GM12878 (cell line): Measurements from ENCODE around the gene TP53INP2. TPM values are rescaled to one million over a fixed set of nuclear protein-coding genes. Genes with fewer than 3 reads are reported as not detected.

ENCODE experiments used
- ATAC-seq: fragments of 200-7000 bp; cut with Tn5 transposase; 3 replicates; pipeline ENCODE4 v1.9.1; 2020; ENCODE audit warnings: mild to moderate bottlenecking, moderate library complexity
- BruUV-seq: library from RNA; stranded (reverse); fragments of 400-500 nt; replicated peaks from 2 replicates; lab custom pipeline; 2021; lab: Mats Ljungman, UMichigan
- CTCF ChIA-PET: fragments of 300-600 bp; sonication (Branson Sonifier 250); formaldehyde crosslinking; extraction: SDS; loops from one replicate; lab custom pipeline; 2021; ENCODE audit warnings: inconsistent platforms; lab: Yijun Ruan, JAX
- POLR2A ChIA-PET: fragments of 350-600 bp; formaldehyde crosslinking; extraction: SDS; loops from one replicate; lab custom pipeline; 2021; ENCODE audit warnings: inconsistent platforms; lab: Charles Lee
- RAD21 ChIA-PET: fragments of 300-600 bp; sonication (Branson Sonifier 250); formaldehyde crosslinking; loops from one replicate; lab custom pipeline; 2023; ENCODE audit warnings: antibody characterized with exemption; ENCODE audit not compliant: unreplicated experiment; lab: Charles Lee
- SMC1A ChIA-PET: fragments of 300-600 bp; sonication (Branson Sonifier 250); formaldehyde crosslinking; loops from one replicate; lab custom pipeline; 2023; ENCODE audit not compliant: unreplicated experiment, uncharacterized antibody; lab: Charles Lee
- DNase-seq: peaks from one replicate; pipeline ENCODE4 v3.0.0-alpha.2; 2011; ENCODE audit warnings: low read depth, low spot score
- FAIRE-seq: peaks from 3 replicates; lab custom pipeline; 2011; peaks lifted over from hg19 to GRCh38; lab: Jason Lieb, UNC
- H2AFZ ChIP-seq: 2 replicates; pipeline ENCODE4 v1.6.0; 2011; ENCODE audit warnings: low read depth, low read length, control low read depth; ENCODE audit not compliant: control insufficient read depth
- H3K27ac ChIP-seq: 2 replicates; pipeline ENCODE4 v1.5.1; 2011; ENCODE audit warnings: control low read depth; ENCODE audit not compliant: control insufficient read depth, insufficient read depth
- H3K27me3 ChIP-seq, 2 experiments: replicated peaks in 1 of 2; 2 replicates each; pipeline versions ENCODE4 v1.6.0 to v1.6.1; 2011; ENCODE audit warnings: low read length in 1 of 2; ENCODE audit not compliant: control insufficient read depth in 2 of 2, insufficient read depth in 2 of 2
- H3K36me3 ChIP-seq, 2 experiments: 2 replicates each; pipeline ENCODE4 v1.5.1; 2011; ENCODE audit warnings: low read length in 1 of 2; ENCODE audit not compliant: control insufficient read depth in 2 of 2, insufficient read depth in 2 of 2
- H3K4me1 ChIP-seq: 2 replicates; pipeline ENCODE4 v1.6.1; 2011; ENCODE audit warnings: mild to moderate bottlenecking, low read length, moderate library complexity, mixed read lengths; ENCODE audit not compliant: control insufficient read depth, insufficient read depth
- H3K4me2 ChIP-seq: 2 replicates; pipeline ENCODE4 v1.6.0; 2011; ENCODE audit warnings: control low read depth; ENCODE audit not compliant: control insufficient read depth, insufficient read depth
- H3K4me3 ChIP-seq: fragments of 200-600 bp; sonication (generic); 2 replicates; pipeline ENCODE4 v1.5.1; 2016
- H3K79me2 ChIP-seq: 2 replicates; pipeline ENCODE4 v1.6.0; 2011; ENCODE audit warnings: low read length; ENCODE audit not compliant: control insufficient read depth, insufficient read depth
- H3K9ac ChIP-seq: 2 replicates; pipeline ENCODE4 v1.8.0; 2011; ENCODE audit warnings: low read length, control low read depth, mixed read lengths; ENCODE audit not compliant: control insufficient read depth, insufficient read depth
- H3K9me3 ChIP-seq: replicated peaks from 3 replicates; pipeline ENCODE4 v1.5.1; 2011; ENCODE audit warnings: mild to moderate bottlenecking, low read length; ENCODE audit not compliant: control insufficient read depth, insufficient read depth
- H4K20me1 ChIP-seq: 2 replicates; pipeline ENCODE4 v1.6.0; 2011; ENCODE audit not compliant: control insufficient read depth, insufficient read depth
- ESRRA ChIP-seq: IDR thresholded peaks from 2 replicates; pipeline ENCODE4 v1.6.1; 2012; ENCODE audit warnings: mild to moderate bottlenecking, low read length, improper control_type of control experiment
- FOXM1 ChIP-seq: IDR thresholded peaks from 2 replicates; pipeline ENCODE4 v1.6.1; 2012; ENCODE audit warnings: low read depth, mild to moderate bottlenecking, inconsistent platforms, low read length, moderate library complexity
- HCFC1 ChIP-seq: fragments of 150-350 bp; IDR thresholded peaks from 2 replicates; pipeline ENCODE4 v1.6.1; 2014; ENCODE audit warnings: low read length
- IKZF2 ChIP-seq, 2 experiments: fragments of 450-650 bp; IDR thresholded peaks; 2 replicates each; pipeline ENCODE4 v1.6.1; 2017; ENCODE audit warnings: mild to moderate bottlenecking in 2 of 2, moderate library complexity in 2 of 2
- JUNB ChIP-seq: IDR thresholded peaks from 2 replicates; pipeline ENCODE4 v1.6.1; 2016; ENCODE audit warnings: antibody characterized with exemption, mild to moderate bottlenecking
- KDM1A ChIP-seq: fragments of 200-600 bp; sonication (generic); IDR thresholded peaks from 2 replicates; pipeline ENCODE4 v1.6.1; 2016; ENCODE audit warnings: borderline replicate concordance
- MTA2 ChIP-seq: fragments of 450-650 bp; IDR thresholded peaks from 2 replicates; pipeline ENCODE4 v1.6.1; 2016; ENCODE audit warnings: low read depth, mild to moderate bottlenecking, moderate library complexity
- NFIC ChIP-seq: IDR thresholded peaks from 2 replicates; pipeline ENCODE4 v1.6.1; 2012; ENCODE audit warnings: low read depth, mild to moderate bottlenecking, inconsistent platforms, low read length, moderate library complexity
- NFYA ChIP-seq: IDR thresholded peaks from 2 replicates; pipeline ENCODE4 v1.6.1; 2011; ENCODE audit warnings: low read depth, mild to moderate bottlenecking, low read length, improper control_type of control experiment, borderline replicate concordance
- NFYB ChIP-seq: IDR thresholded peaks from 2 replicates; pipeline ENCODE4 v1.6.1; 2011; ENCODE audit warnings: low read depth, mild to moderate bottlenecking, low read length, improper control_type of control experiment, moderate library complexity; ENCODE audit not compliant: insufficient read depth
- POLR2A ChIP-seq: IDR thresholded peaks from 2 replicates; pipeline ENCODE4 v1.6.1; 2011; ENCODE audit warnings: low read depth, mild to moderate bottlenecking, low read length
- RFX5 ChIP-seq: IDR thresholded peaks from 2 replicates; pipeline ENCODE4 v1.6.1; 2011; ENCODE audit warnings: low read depth, low read length, improper control_type of control experiment
- SIN3A ChIP-seq: IDR thresholded peaks from 2 replicates; pipeline ENCODE4 v1.6.1; 2012; ENCODE audit warnings: low read depth, low read length, improper control_type of control experiment
- SPI1 ChIP-seq: IDR thresholded peaks from 2 replicates; pipeline ENCODE4 v1.6.1; 2011; ENCODE audit warnings: low read depth, mild to moderate bottlenecking, low read length, moderate library complexity, borderline replicate concordance; ENCODE audit not compliant: insufficient read depth
- STAT1 ChIP-seq: fragments of 450-650 bp; conservative IDR thresholded peaks from 2 replicates; pipeline ENCODE4 v1.6.1; 2014; ENCODE audit warnings: antibody characterized with exemption, mild to moderate bottlenecking
- ZNF207 ChIP-seq: fragments of 450-650 bp; IDR thresholded peaks from 2 replicates; pipeline ENCODE4 v1.6.1; 2014; ENCODE audit warnings: antibody characterized with exemption, mild to moderate bottlenecking, borderline replicate concordance
- WGBS: methylation state at CpG from one replicate; pipeline ENCODE4 v1.1.6; 2016; ENCODE audit warnings: low lambda C conversion rate; ENCODE audit not compliant: insufficient replicate concordance, insufficient coverage; ENCODE audit errors: missing lambda C conversion rate; 5-methylcytosine and 5-hydroxymethylcytosine counted together
- in situ Hi-C: fragments of 300-500 bp; cut with MboI; formaldehyde crosslinking; loops from 9 replicates; pipeline ENCODE4 v1.14.3; 2018; ENCODE audit warnings: mixed read lengths
- intact Hi-C: fragments of 100-400 bp; cut with micrococcal nuclease; formaldehyde crosslinking; loops from one replicate; pipeline ENCODE4 v1.14.2; 2022; ENCODE audit not compliant: unreplicated experiment
- polyA plus RNA-seq, 11 experiments: library from polyadenylated mRNA; depleted of rRNA in 4 of 11; unstranded in 6 of 11; stranded (reverse) in 5 of 11; fragments of >200 nt; fragmentation: Nextera tagmentation in 4 of 11; fragmentation: Illumina TruSeq in 1 of 11; extraction: Ambion mirVana in 4 of 11; extraction: Trizol in 1 of 11; gene quantifications; 1 replicate in 1 of 11; 2 replicates in 10 of 11; pipeline versions ENCODE4 v1.2.1 to v1.2.3, GENCODE V29; 2011 to 2016; ENCODE audit warnings: inconsistent platforms in 2 of 11, missing spikeins in 2 of 11, low read depth in 1 of 11
- total RNA-seq, 4 experiments: library from RNA; depleted of rRNA in 3 of 4; stranded (reverse); fragments of >200 nt in 3 of 4; fragmentation: Illumina TruSeq in 1 of 4; extraction: Trizol in 1 of 4; gene quantifications; 2 replicates each; pipeline versions ENCODE4 v1.2.1 to v1.2.3, GENCODE V29; 2013 to 2021
- TF ChIP-seq, protein P1 (sequence below): IDR thresholded peaks from 2 replicates; pipeline ENCODE4 v1.6.1; 2012; ENCODE audit warnings: mild to moderate bottlenecking, low read depth, low read length
- TF ChIP-seq, protein P2 (sequence below): fragments of 450-650 bp; IDR thresholded peaks from 2 replicates; pipeline ENCODE4 v1.6.1; 2017; ENCODE audit warnings: antibody characterized with exemption, mild to moderate bottlenecking, moderate library complexity
- TF ChIP-seq, protein P3 (sequence below): fragments of 450-650 bp; IDR thresholded peaks from 2 replicates; pipeline ENCODE4 v1.6.1; 2016; ENCODE audit warnings: mild to moderate bottlenecking

The TP53INP2 gene
- total and polyA plus RNA-seq, 10 of the 15 experiments (the other 5 are each of a cell fraction or from before 2014, with no cell fraction given): 2.8 to 16.0 (median 4.0) TPM

DNA sequence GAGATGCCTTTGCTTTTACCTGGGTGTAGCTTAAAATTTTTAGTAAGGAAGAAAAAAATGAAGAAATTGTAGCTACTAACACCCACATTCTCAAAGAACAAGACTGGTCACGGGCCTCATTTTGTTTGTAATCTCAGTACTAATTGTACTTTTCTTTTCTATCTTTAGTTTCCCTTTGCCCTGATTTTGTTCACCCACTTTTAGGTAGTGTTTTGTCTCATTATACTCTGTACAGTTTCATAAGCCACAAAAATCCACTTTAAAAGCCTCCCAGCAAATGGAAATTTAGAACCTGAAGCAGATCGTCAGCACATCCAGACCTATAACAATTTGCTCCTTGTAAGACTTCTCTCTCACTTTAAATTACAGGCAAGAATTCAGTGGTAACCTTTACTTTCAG is 43.3 kb downstream of the TP53INP2 start:
- WGBS: 27% methylated on average over 2 of the region's 2 CpGs
- no peak for FAIRE-seq
- BruUV-seq: no TSS peak
- TF ChIP-seq, protein P1, sequence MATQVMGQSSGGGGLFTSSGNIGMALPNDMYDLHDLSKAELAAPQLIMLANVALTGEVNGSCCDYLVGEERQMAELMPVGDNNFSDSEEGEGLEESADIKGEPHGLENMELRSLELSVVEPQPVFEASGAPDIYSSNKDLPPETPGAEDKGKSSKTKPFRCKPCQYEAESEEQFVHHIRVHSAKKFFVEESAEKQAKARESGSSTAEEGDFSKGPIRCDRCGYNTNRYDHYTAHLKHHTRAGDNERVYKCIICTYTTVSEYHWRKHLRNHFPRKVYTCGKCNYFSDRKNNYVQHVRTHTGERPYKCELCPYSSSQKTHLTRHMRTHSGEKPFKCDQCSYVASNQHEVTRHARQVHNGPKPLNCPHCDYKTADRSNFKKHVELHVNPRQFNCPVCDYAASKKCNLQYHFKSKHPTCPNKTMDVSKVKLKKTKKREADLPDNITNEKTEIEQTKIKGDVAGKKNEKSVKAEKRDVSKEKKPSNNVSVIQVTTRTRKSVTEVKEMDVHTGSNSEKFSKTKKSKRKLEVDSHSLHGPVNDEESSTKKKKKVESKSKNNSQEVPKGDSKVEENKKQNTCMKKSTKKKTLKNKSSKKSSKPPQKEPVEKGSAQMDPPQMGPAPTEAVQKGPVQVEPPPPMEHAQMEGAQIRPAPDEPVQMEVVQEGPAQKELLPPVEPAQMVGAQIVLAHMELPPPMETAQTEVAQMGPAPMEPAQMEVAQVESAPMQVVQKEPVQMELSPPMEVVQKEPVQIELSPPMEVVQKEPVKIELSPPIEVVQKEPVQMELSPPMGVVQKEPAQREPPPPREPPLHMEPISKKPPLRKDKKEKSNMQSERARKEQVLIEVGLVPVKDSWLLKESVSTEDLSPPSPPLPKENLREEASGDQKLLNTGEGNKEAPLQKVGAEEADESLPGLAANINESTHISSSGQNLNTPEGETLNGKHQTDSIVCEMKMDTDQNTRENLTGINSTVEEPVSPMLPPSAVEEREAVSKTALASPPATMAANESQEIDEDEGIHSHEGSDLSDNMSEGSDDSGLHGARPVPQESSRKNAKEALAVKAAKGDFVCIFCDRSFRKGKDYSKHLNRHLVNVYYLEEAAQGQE: no peak
- TF ChIP-seq RFX5 (no peak), HCFC1 (no peak), MTA2 (peak; percentile 29; the same call in 1 of the 2 replicates), ESRRA (no peak), POLR2A (no peak), NFYB (no peak), ZNF207 (no peak), JUNB (peak; percentile 59), STAT1 (no peak), KDM1A (no peak), FOXM1 (no peak), NFYA (no peak), IKZF2 (IDR thresholded peaks at IDR 0.05) (0 out of 4 replicates have a peak, but pooled peaks of 1 of the 2 experiments have one; percentile 42), SIN3A (no peak), NFIC (peak; percentile 67), SPI1 (no peak)
- TF ChIP-seq, protein P2, sequence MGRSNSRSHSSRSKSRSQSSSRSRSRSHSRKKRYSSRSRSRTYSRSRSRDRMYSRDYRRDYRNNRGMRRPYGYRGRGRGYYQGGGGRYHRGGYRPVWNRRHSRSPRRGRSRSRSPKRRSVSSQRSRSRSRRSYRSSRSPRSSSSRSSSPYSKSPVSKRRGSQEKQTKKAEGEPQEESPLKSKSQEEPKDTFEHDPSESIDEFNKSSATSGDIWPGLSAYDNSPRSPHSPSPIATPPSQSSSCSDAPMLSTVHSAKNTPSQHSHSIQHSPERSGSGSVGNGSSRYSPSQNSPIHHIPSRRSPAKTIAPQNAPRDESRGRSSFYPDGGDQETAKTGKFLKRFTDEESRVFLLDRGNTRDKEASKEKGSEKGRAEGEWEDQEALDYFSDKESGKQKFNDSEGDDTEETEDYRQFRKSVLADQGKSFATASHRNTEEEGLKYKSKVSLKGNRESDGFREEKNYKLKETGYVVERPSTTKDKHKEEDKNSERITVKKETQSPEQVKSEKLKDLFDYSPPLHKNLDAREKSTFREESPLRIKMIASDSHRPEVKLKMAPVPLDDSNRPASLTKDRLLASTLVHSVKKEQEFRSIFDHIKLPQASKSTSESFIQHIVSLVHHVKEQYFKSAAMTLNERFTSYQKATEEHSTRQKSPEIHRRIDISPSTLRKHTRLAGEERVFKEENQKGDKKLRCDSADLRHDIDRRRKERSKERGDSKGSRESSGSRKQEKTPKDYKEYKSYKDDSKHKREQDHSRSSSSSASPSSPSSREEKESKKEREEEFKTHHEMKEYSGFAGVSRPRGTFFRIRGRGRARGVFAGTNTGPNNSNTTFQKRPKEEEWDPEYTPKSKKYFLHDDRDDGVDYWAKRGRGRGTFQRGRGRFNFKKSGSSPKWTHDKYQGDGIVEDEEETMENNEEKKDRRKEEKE: no peak
- TF ChIP-seq, protein P3, sequence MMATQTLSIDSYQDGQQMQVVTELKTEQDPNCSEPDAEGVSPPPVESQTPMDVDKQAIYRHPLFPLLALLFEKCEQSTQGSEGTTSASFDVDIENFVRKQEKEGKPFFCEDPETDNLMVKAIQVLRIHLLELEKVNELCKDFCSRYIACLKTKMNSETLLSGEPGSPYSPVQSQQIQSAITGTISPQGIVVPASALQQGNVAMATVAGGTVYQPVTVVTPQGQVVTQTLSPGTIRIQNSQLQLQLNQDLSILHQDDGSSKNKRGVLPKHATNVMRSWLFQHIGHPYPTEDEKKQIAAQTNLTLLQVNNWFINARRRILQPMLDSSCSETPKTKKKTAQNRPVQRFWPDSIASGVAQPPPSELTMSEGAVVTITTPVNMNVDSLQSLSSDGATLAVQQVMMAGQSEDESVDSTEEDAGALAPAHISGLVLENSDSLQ: no peak

More for the DNA sequence above, 43.3 kb downstream of the TP53INP2 start:
- DNase-seq (no peak), ATAC-seq (peak; percentile 69)
- ChIA-PET SMC1A (interaction anchor here (0.9 to 2.7 kb wide), 13 partner anchors 9 to 40 kb away, joined by 3 to 24 read pairs (median 5); no protein-coding TSS in a partner anchor), POLR2A (interaction anchor here (0.5 to 1.4 kb wide), 7 partner anchors 22 to 268 kb away, joined by 3 to 6 read pairs (median 4); no protein-coding TSS in a partner anchor), CTCF (interaction anchor here (0.7 to 2.6 kb wide), 8 partner anchors 15 to 435 kb away, joined by 3 to 13 read pairs (median 4); no protein-coding TSS in a partner anchor), RAD21 (interaction anchor here (1.0 to 2.8 kb wide), 10 partner anchors 10 to 435 kb away, joined by 3 to 21 read pairs (median 4); no protein-coding TSS in a partner anchor)
- Histone ChIP-seq H4K20me1 (no peaks in the 10 kb centered on the region), H3K36me3 (peaks cover 12 to 29% of the 10 kb centered on the region in 2 experiments), H3K79me2 (no peaks in the 10 kb centered on the region), H3K4me3 (0 out of 2 replicates have a peak overlapping the region, but pooled peaks have one; percentile 8), H3K27ac (peak overlapping the region; percentile 80), H3K9ac (peak overlapping the region; percentile 4; the same call in 1 of the 2 replicates), H3K4me1 (peaks cover 11% of the 10 kb centered on the region), H3K9me3 (no peaks in the 10 kb centered on the region), H2AFZ (peak overlapping the region; percentile 49), H3K27me3 (no peaks in the 10 kb centered on the region), H3K4me2 (peak overlapping the region; percentile 82)
- intact Hi-C loops: no loop called here
- in situ Hi-C loops: no loop called here
